HFFc6 (cell line): ENCODE data around the gene HAL. TPM values are rescaled to one million over a fixed set of nuclear protein-coding genes. Genes with fewer than 3 reads are reported as not detected.

Experiments used
- DNase-seq: peaks from one replicate; pipeline ENCODE4 v3.0.0-alpha.2; 2018
- H3K27ac Mint-ChIP-seq: 2 replicates; pipeline ENCODE4 v1.8.0; 2020; ENCODE audit warnings: mild to moderate bottlenecking, mixed read lengths
- H3K27me3 Mint-ChIP-seq: 2 replicates; pipeline ENCODE4 v1.8.0; 2021; ENCODE audit warnings: mild to moderate bottlenecking, moderate library complexity, mixed read lengths; ENCODE audit not compliant: insufficient read depth
- H3K36me3 Mint-ChIP-seq: 2 replicates; pipeline ENCODE4 v1.8.0; 2021; ENCODE audit warnings: low read depth, mixed read lengths
- H3K4me1 Mint-ChIP-seq: 2 replicates; pipeline ENCODE4 v1.8.0; 2020; ENCODE audit warnings: low read depth, mixed read lengths
- H3K4me3 Mint-ChIP-seq: 2 replicates; pipeline ENCODE4 v1.8.0; 2020; ENCODE audit warnings: mild to moderate bottlenecking, moderate library complexity, mixed read lengths
- H3K9me3 Mint-ChIP-seq: 2 replicates; pipeline ENCODE4 v1.8.0; 2020; ENCODE audit warnings: mild to moderate bottlenecking, mixed read lengths
- total RNA-seq, 6 experiments: library from RNA; stranded (reverse); fragmentation: NEBNext Ultra II Directional; extraction: Animal tissue kit (Norgen Biotek cat#: 25700); gene quantifications; 2 replicates in 1 of 6; 3 replicates in 5 of 6; pipeline ENCODE4 v1.2.3, GENCODE V29; 2021
- TF ChIP-seq, protein P1 (sequence below): fragments of 200-600 bp; sonication (generic); IDR thresholded peaks from 2 replicates; pipeline ENCODE4 v1.5.0; 2021; ENCODE audit warnings: antibody characterized with exemption, mild to moderate bottlenecking

Gene HAL
- total RNA-seq, 6 experiments from 2014 or later, result not detected

DNA sequence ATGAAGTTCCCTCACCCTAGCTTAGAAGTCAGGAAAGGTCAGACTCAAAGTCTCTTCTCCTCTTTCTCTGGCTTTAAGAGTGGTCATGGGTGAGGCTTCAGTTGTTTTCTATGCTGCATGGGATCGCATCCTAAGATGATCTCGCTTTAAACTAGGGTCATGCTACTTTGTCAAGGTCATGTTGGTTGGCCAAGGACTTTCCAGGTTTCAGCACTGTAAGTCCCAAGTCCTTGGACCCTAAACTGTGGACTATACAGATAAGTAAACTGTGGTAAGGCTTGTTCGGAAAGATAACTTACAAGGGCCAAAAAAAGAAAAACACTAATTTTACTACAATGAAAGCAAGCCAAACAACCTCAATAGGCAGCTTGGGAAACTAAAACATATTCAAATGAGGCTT lies 17.4 kb downstream of the HAL start:
- Mint-ChIP-seq H3K27ac (no peak overlapping the region), H3K4me3 (no peak overlapping the region), H3K4me1 (no peaks in the 10 kb centered on the region), H3K36me3 (no peaks in the 10 kb centered on the region), H3K27me3 (peaks cover 28% of the 10 kb centered on the region), H3K9me3 (no peaks in the 10 kb centered on the region)
- no peak for DNase-seq
- TF ChIP-seq, protein P1, sequence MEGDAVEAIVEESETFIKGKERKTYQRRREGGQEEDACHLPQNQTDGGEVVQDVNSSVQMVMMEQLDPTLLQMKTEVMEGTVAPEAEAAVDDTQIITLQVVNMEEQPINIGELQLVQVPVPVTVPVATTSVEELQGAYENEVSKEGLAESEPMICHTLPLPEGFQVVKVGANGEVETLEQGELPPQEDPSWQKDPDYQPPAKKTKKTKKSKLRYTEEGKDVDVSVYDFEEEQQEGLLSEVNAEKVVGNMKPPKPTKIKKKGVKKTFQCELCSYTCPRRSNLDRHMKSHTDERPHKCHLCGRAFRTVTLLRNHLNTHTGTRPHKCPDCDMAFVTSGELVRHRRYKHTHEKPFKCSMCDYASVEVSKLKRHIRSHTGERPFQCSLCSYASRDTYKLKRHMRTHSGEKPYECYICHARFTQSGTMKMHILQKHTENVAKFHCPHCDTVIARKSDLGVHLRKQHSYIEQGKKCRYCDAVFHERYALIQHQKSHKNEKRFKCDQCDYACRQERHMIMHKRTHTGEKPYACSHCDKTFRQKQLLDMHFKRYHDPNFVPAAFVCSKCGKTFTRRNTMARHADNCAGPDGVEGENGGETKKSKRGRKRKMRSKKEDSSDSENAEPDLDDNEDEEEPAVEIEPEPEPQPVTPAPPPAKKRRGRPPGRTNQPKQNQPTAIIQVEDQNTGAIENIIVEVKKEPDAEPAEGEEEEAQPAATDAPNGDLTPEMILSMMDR, result no peak

DNA sequence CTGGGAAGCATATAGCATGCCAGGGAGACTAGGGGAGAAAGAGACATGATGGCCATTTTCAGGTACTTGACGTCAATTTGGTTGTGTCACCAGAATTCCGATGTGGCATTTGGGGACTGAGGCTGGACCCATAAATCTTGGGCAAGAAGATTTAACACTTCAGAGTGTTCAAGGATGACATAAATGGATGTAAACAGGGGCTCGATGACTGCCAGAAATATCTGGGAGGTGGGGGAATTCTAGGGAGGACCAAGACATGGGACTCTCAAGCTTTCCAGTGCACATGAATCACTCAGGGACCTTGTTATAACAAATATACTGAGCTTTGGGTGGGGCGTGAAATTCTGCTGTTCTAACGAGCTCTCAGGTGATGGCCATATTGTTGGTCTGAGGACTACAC lies 17.8 kb downstream of the HAL start:
- Mint-ChIP-seq H3K27ac (no peak overlapping the region), H3K9me3 (no peaks in the 10 kb centered on the region), H3K4me1 (no peaks in the 10 kb centered on the region), H3K4me3 (no peak overlapping the region), H3K36me3 (no peaks in the 10 kb centered on the region), H3K27me3 (peaks cover 31% of the 10 kb centered on the region)
- TF ChIP-seq, protein P1, result no peak
- no peak for DNase-seq

DNA sequence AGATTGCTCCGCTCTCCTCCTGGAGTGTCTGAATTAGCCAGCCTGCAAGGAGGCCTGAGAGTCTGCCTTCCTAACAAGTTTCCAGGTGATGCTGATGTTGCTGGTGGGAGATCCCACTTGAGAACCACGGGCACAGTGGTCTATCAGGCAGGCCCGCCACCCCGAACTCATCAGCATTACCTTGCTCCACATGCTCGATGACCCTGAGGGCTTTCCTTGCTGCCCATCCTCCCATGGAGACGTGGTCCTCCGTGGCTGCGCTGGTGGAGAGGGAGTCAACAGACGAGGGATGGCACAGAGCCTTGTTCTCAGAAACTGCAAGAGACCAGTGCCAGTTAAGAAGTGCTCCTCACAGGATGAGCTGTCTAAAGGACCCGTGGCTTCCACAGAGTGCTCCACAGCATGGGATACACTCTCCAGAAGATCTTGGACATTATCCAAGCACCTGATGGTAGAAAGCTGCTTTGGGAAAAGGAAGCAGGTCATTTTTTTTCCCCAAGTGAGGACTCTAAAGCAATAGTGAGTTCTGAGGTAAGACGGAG lies 18.3 kb downstream of the HAL start:
- Mint-ChIP-seq H3K27ac (no peak overlapping the region), H3K9me3 (no peaks in the 10 kb centered on the region), H3K4me3 (no peak overlapping the region), H3K4me1 (no peaks in the 10 kb centered on the region), H3K36me3 (no peaks in the 10 kb centered on the region), H3K27me3 (peaks cover 33% of the 10 kb centered on the region)
- TF ChIP-seq, protein P1, result no peak
- DNase-seq, result no peak

DNA sequence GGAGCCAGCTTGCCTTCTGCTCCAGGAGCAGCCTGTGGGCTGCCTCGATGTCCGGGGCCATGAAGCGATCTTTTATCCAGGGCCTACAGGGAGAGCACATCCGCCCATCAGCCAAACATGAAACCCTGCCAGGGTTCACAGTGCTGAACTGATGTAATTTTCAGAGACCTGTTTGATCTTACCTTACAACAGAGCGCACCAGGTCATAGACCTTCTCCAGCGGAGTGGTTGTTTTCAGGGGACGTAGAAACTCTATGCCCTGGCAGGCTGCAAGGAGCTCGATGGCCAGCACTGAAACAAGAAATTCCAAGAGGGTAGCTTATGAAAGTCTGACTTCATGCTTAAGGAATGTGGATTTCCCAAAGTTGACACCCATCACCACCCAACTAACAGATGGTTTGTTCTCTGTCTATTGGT lies 19.7 kb downstream of the HAL start:
- Mint-ChIP-seq H3K27ac (no peak overlapping the region), H3K36me3 (no peaks in the 10 kb centered on the region), H3K9me3 (no peaks in the 10 kb centered on the region), H3K4me1 (no peaks in the 10 kb centered on the region), H3K4me3 (no peak overlapping the region), H3K27me3 (peaks cover 33% of the 10 kb centered on the region)
- DNase-seq, result no peak
- TF ChIP-seq, protein P1, result no peak

DNA sequence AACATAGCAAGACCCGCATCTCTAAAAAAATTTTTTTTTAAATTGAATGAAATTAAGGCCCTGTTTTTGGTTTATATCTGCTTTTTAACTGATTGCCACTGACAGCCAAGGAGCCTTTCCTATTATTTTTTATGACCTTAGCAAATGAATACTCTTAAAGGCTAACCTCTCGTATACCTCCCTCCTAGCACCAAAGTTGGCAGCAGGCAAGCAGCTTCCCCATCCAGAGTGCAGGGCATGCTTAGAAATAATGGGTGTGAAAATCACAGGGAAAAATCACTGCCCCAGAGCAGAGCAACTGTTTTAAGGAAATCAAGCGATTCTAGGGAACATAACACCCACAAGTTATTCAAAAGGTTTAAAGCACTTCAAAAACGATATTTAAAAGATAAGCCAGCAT lies 20.7 kb downstream of the HAL start:
- Mint-ChIP-seq H3K27ac (no peak overlapping the region), H3K4me3 (no peak overlapping the region), H3K27me3 (peaks cover 32% of the 10 kb centered on the region), H3K9me3 (peaks cover under 1% of the 10 kb centered on the region; the same call in 1 of the 2 replicates), H3K4me1 (no peaks in the 10 kb centered on the region), H3K36me3 (no peaks in the 10 kb centered on the region)
- TF ChIP-seq, protein P1, result no peak
- DNase-seq, result no peak

DNA sequence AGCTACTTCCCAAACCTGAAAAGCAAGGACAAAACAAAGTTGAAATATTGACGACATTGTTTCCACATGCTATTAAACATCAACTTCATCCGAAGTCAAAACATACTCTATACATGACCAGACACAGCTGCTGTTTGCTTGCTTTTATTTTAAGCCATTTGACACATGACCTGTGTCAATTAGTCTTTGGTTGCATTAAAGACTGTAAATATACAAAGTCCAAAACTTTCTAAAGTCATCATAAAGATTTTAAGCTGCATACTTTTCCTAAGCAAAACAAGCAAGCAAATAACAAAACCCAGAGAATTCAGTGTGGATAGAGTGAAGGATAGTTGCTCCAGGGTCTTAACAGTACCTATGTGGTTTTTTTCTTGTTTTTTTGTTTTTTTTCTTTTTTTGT lies 21.8 kb downstream of the HAL start:
- DNase-seq, result no peak
- no peak overlapping the region for H3K27ac Mint-ChIP-seq
- peaks cover 7% of the 10 kb centered on the region; the same call in 1 of the 2 replicates for H3K9me3 Mint-ChIP-seq
- H3K36me3 Mint-ChIP-seq, result no peaks in the 10 kb centered on the region
- TF ChIP-seq, protein P1, result no peak
- no peak overlapping the region for H3K4me3 Mint-ChIP-seq
- no peaks in the 10 kb centered on the region for H3K4me1 Mint-ChIP-seq
- peaks cover 29% of the 10 kb centered on the region for H3K27me3 Mint-ChIP-seq
